SIG-M5 treated with dmso at 0.1 percent for 504 hours (cell line): ENCODE data around the gene ATAD3C.

Experiments used
- DNase-seq: peaks from one replicate; lab custom pipeline; 2025; ENCODE audit not compliant: unreplicated experiment; lab: John Stamatoyannopoulos, UW

ATAD3C gene

DNA sequence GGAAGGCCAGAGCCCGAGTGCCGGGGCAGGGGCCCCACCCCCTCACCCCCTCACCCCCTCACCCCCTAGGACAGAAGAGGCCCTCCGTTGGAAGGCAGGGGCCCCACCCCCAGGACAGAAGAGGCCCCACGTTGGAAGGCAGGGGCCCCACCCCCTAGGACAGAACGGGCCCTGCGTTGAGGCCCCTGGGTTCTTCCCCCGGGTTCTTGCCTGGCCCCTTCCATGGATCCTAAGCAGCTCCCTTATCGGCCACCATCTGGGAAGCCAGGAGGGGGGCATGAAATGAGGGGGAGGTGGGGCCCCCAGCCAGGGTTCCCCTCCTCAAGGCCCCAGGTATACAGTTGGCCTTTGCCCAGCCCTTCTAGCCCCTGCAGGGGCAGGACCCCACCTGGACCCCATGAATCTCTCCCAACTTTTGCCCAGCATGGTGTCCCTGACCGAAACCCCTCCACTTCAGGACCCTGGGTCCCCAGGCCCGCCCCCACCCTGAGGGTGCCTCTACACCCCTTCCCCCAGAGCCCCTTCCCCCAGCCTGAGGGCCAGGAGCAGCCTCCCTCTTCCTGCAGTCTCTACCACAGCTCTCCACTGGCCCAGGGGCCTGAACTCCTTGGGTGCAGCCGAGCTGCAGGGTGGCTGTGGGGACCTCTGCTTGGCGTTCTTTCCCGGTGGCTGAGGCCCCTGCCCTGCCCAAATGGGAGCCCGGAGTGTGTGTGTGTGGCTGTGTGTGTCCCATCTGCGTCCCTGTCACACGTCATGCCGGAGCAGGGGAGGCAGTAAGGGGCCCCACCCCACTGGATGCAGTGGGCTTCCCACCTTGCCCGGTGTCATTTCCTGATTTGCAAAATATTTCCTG is 18.3 kb upstream of the ATAD3C start:
- no peak for DNase-seq

DNA sequence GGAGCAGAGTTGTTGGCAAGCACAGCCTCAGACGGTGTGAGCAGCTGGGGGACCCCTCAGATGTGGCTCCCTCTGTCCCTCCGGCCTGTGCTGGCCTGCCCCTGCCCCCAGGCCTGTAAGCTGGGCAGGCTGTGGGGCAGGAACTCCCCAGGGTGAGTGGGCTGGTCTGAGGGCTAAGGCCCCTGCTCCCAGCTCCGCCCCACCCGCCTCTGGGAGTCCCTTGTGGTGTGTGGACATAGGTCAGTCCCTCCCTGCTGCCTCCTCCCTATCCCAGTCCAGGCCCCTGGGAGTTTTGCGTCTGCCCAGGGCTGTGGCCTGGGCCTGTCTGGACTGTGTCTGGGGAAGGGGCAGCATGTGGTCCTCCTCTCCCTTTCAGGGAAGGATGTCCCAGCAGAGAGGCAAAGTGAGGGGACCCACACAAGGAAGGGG is 17.6 kb upstream of the ATAD3C start:
- no peak for DNase-seq

DNA sequence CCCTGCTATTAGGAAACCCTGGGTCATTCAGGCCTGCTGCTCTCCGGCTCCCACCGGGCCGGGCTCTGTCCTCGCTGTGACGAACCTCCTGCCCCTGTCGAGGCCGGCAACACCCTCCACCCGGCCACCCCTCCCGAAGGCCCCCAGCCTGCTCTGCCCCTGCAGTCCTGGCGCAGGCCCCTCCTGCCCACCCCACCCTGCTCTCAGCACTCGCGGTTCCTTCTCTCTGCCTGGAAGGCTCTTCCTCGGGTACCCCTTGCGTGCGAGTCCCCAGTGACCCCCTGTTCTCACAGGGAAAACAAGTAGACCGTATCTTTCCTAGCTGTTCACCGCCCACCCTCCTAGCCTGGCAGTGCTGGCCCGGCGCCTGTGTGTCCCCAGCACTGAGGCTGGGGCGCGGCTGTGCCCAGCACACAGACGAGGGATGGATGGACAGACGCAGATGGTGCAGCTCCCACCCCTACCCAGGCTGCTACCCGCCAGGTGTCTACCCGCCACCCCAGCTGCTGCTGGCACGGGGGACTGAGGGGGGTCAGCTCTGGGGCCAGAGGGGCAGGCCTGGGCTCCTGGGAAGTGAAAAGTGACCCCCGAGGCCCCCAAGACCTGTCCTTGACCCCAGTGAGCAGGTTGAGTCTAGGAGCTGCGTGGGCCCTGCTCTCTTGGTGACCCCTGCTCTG is 17.1 kb upstream of the ATAD3C start:
- no peak for DNase-seq

DNA sequence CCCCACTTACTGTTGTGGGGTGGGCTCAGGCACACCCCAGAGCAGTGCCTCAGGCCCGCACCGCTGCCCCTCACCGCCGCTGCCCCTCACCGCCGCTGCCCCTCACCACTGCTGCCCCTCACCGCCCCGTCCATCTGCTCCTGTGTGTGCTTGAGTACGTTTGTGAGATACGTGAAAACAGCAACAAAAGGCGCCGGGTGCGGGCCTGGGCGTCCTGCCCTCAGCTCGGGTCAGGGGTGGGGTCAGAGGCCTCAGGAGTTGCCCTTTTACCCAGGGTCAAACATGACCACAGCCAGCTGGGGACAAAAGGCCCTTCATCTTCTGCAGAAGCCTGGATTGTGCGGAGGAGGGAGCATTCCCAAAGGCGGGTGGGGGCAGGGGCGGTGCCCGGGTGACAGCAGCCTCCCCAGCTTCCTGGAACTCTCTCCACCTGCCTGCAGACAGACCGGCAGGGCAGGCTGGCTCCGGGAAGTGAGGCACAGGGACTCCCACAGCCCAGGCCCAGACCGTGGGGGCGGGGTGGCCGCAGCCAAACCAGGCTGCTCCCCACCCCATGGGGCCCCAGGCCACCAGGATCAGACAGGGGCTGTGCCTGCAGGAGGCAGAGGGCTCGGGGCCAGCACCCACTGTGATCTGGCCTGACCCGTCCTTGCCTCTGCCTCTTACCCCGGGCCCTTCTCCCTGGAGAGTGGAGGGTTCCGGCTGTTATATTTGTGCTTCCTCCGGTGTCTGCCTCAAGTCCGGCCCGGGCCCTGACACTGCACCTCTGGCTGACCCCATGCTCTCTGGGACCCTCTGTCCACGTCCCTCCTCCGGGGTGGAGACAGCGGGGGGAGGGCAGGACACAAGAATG is 16.3 kb upstream of the ATAD3C start:
- no peak for DNase-seq

DNA sequence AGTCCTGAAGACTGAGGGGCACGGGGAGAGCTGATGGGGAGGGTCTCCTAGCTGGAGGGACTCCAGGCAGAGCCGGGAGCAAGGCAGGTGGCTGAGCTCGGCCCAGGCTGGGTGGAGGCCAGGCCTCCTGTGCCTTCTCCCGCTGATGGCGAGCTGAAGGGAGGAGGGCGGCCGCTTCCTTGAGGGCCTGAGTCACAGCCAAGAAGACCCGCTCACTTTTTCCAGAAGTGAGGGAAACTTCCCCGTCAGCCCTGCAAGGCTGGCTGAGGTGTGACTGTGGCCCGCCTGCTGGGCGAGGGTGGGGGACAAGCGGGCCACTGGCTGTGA is 15.7 kb upstream of the ATAD3C start:
- DNase-seq, result no peak

DNA sequence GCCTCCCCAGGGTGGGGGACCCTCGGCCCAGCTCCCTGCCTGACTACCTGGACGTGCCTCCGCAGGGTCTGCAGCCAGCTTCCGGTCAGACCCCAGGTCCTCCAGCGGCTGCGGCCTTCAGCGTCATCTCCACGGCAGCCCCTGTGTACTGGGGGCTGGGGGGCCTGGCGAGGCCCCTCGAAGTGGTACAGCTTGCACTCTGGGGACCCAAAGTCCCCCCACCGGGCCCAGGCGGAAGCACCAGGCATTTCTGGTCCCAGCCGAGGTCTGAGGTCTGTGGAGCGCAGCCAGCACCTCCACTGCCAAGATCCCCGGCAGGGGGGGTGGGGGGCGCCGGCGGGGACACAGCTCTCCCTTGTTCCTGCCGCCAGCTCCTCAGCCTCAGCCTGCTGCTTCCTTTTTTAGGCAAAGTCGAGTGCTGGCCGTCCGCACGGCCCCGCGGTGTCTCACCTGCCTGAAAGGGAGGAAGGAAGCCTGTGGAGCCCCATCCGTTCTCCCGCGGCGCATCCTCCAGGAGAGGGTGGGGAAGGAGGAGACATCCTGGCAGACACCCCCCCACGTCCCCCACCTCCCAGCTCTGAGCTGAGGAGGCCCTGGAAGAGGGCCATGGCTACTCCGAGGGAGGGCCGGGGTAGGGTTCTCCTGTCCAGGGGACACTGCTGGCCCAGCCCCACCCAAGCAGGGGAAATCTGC is 15.2 kb upstream of the ATAD3C start:
- no peak for DNase-seq

DNA sequence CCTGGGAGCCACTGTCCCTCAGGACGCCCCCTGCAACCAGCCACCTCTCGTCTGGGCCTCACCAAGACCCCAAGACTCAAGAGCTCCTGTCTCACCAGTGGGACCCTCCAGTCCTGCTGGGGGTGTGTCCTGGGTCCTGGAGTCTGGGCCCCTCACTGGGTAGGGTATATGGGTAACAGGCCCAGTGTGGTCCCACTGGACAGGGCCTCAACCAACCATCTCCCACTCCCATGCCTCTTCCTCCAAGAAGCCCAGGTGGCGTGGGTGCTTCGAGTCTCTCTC is 14.7 kb upstream of the ATAD3C start:
- DNase-seq, result no peak

DNA sequence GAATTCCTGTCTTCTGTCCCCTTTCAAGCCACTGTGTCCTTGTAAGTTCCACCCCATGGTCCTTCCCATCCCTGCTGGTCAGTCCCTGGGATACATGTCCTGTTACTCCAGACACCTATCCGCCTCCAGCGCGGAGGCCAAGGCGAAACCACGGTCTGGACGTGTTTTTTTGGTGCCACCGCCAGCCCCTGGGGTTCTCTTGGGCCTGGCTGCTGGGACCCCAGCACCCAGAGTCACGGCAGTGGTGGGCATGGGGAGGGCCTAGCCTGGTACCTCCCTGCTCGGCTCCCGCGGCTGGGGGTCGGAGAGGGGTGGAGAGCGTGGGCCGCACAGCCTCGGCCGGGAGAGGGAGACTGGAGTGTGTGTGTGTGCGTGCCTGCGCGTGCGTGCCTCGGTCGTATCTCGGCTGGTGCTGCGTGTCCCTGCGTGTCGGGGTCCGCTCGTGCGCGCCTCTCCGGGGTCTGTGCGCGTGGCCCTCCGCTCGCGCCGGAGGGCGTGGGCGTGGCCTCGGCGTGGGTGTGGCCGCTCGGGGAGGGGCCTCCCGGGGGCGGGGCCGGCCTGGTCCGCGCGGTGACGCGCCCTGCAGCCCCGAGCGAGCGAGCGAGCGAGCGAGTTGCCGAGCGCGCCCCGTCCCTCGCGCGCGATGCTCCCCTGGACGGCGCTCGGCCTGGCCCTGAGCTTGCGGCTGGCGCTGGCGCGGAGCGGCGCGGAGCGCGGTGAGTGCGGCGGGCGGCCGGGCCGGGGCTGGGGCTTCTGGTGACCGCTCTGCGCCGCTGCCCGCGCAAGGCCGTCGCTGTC is 14.2 kb upstream of the ATAD3C start, which contains the start of gene VWA1:
TSS of gene VWA1 (plus strand) at position 585 of the 798 bp plus-strand sequence. CDS start at position 644, 59 bp downstream.
- DNase-seq, result no peak

DNA sequence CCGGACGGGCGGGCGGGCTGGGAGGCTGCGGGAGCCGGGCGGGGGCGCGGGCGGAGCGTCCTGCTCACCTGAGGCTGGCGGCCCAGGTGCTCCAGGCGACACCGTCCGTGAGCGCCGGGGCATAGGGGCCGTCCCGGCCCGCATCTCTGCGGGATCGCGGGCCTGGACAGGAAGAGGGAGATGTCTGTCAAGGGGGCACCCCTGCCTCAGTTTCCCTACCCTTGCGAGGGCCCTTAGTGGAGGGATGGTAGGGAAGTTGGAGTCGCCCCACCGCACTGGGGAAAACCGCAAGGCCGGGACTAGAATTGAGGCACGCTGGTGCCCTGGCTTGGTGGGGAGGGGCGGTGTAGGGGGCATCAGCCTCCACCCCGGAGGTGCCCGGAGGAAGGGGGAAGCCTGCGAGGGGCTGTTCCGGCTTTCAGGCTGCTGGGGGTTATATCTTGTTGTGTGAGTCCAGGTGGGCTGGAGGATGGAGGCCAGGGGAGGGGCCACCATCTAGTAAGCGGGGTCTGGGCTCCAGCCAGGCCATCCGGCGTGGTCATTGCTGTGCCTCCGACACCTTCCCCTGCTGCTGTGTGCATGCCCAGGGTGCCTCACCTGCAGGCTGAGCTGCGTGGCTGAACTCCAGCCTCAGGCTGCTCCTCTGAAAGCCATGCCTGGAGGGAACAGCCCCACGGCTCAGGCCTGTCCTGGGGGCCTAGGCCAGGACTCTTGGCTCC is 13.4 kb upstream of the ATAD3C start:
- no peak for DNase-seq

DNA sequence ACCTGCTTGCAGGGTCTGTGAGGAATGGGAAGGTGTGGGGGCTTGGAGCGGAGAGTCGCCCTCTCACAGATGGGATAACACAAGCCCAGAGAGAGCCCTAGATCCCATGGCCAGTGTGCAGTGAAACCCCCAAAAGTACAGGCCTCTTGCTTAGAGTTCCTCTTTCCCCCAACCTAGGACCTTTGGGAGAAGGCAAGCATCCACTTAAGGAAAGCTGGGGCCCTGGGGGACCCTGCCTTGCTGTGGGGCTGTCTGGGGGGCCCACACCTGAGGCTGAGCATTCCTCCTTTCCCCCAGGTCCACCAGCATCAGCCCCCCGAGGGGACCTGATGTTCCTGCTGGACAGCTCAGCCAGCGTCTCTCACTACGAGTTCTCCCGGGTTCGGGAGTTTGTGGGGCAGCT is 12.9 kb upstream of the ATAD3C start:
- no peak for DNase-seq

DNA sequence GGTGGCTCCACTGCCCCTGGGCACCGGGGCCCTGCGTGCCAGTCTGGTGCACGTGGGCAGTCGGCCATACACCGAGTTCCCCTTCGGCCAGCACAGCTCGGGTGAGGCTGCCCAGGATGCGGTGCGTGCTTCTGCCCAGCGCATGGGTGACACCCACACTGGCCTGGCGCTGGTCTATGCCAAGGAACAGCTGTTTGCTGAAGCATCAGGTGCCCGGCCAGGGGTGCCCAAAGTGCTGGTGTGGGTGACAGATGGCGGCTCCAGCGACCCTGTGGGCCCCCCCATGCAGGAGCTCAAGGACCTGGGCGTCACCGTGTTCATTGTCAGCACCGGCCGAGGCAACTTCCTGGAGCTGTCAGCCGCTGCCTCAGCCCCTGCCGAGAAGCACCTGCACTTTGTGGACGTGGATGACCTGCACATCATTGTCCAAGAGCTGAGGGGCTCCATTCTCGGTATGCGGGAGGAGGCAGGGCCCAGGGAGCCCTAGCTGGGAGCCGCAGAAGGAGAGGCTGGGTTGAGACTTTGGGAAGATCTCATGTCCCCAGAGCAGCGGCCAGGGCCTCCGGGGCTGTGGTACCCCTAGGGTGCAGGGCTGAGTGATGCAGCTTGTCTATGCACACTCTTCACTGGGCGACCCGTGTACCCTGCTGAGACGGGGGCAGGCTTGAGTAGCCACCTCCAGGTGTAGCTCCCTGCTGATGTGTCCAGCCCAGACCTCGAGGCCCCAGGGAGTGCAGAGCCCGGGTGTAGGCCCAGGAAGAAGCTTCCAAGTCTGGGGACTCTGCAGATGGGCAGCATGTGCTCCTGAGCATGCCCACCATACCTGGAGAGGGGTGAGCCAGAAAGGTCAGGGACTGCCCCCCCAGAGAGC is 12.2 kb upstream of the ATAD3C start:
- no peak for DNase-seq

DNA sequence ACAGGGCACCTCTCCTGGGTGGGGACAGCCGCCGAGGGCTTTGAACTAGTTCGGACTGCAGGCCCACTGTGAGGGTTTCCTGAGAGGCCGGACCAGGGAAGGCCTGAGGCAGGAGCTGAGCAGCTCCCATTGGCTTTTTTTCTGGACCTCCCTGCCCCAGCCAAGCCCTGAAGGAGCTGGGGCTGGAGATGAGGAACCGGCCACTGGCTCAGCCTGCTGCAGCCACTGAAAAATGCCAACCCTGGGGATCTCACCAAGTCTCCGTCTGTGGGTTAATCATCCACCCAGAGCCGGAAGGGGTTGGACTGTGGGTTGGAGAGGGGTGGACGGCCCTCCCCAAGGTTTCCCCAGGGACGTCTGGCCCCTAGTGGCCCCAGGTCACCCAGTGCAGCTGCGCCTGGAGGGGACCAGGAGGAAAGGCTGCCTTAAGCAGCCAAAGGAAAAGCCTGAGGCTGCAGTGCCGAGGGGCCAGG is 11.5 kb upstream of the ATAD3C start:
- no peak for DNase-seq

DNA sequence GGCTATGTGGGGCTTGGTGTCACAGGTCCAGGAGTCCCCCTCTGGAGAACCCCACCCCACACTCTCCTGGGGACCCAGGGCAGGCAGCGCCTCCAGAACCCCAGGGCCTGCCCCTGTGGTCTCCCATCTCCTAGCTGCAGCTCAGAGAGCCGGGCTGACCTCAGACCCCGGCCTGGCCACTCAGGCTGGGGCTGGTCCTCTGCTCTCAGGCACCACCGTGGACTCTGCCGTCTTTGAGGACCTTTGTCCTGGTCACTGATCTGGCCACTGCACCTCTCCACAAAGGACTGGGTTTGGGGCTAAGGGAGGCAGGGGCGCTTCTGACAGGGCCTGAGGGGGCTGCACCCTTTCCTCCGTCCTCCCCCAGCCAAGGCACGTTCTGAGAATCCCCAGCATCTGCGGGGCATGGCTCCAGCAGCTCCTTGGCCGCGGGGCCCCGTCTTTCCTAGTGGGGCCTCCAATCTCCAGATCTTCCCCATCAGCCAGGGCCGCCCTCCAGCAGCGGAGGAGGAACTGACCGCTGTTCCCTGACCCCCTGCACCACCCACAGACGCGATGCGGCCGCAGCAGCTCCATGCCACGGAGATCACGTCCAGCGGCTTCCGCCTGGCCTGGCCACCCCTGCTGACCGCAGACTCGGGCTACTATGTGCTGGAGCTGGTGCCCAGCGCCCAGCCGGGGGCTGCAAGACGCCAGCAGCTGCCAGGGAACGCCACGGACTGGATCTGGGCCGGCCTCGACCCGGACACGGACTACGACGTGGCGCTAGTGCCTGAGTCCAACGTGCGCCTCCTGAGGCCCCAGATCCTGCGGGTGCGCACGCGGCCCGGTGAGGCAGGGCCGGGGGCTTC is 10.7 kb upstream of the ATAD3C start:
- DNase-seq, result no peak

DNA sequence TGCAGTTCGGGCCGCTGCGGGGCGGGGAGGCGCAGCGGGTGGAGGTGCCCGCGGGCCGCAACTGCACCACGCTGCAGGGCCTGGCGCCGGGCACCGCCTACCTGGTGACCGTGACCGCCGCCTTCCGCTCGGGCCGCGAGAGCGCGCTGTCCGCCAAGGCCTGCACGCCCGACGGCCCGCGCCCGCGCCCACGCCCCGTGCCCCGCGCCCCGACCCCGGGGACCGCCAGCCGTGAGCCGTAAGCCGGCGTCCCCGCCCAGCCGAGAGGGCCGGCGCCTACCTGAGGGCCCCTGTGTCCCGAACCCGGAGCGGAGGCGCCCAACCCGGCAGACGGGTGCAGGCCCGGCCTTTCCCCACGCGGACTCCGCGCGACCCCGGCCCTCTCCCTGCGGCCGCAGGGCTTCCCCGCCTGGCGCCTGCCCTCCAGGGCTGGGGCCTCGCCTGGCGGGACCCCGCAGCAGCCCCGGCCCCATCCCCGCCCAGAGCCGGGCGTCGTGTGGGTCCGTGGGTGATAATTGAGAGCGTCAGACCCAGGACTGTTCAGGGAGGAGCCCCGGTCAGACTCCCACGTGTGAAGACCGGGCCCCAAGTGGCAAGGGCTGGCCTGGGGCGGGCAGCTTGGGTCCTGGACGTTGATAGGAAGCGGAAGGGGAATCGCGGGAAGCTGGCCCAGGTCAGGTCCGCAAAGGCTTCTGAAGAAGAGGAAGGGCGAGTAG is 9.8 kb upstream of the ATAD3C start:
- no peak for DNase-seq

DNA sequence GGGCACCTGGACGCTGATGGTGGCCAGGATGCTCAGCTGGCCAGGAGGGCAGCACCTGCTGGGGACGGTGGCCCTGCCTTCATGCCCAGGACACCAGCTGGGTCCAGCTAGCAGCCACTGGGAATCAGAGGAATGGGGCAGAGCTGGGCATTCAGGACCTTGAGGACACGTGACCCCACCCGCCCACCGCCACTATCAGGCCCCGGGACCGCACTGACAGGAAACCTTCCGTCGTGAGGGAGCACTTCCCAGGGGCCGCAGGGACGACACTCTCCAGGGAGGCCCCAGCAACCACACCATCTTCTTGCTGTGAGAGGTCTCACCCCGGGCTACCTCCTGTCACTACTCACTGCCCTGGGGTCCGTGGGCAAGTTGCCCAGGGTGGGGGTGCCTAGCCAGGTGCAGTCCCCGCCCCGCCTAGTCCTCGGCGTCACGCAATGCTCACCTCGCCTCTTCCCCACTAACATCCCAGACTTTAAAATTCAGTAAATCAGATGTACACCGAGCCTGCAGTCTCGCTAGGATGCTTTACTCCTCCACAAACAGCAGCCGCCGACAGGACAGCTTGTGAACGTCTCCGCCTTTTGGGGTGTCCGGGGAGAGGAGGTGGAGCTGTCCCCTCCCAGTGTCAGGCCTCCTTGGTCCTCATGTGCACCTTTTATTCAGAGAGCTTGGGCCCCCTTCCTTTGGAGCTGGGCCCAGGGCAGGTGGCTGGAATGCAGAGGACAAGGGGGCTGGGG is 9.1 kb upstream of the ATAD3C start:
- DNase-seq, result no peak
